Mammary epithelial cell (primary cell): ENCODE data around the gene LRRC2.

Experiments used
- CTCF ChIP-seq, 2 donors: IDR thresholded peaks in 1 of 2; conservative IDR thresholded peaks in 1 of 2; 2 replicates each; pipeline ENCODE4 v1.5.1; 2011 to 2012; ENCODE audit warnings: inconsistent platforms in 2 of 2, low read length in 2 of 2, mild to moderate bottlenecking in 2 of 2, control low read depth in 1 of 2, low read depth in 1 of 2; ENCODE audit not compliant: insufficient read depth in 1 of 2; ENCODE audit errors: extremely low read depth in 1 of 2
- EZH2 ChIP-seq: IDR thresholded peaks from 2 replicates; pipeline ENCODE4 v1.6.1; 2012; ENCODE audit warnings: low read length, inconsistent platforms, borderline replicate concordance

- TF ChIP-seq CTCF (conservative IDR thresholded peaks at IDR 0.05 in 1 of 2, IDR thresholded peaks at IDR 0.05 in 1 of 2; ENCODE audit: extremely low read depth in 1 of 2, insufficient read depth in 1 of 2, low read depth in 1 of 2, low read length in 2 of 2) (no peak), EZH2 (no peak)
These were observed 99.2 kb downstream of the LRRC2 start for GRCh38 chr3:46466871-46467403.
